ENCODE results near the gene NUB1.

NUB1 gene

GRCh38 chr7:151378011-151378410, 36.4 kb downstream of the NUB1 start:
- no peak for DNase-seq

DNA sequence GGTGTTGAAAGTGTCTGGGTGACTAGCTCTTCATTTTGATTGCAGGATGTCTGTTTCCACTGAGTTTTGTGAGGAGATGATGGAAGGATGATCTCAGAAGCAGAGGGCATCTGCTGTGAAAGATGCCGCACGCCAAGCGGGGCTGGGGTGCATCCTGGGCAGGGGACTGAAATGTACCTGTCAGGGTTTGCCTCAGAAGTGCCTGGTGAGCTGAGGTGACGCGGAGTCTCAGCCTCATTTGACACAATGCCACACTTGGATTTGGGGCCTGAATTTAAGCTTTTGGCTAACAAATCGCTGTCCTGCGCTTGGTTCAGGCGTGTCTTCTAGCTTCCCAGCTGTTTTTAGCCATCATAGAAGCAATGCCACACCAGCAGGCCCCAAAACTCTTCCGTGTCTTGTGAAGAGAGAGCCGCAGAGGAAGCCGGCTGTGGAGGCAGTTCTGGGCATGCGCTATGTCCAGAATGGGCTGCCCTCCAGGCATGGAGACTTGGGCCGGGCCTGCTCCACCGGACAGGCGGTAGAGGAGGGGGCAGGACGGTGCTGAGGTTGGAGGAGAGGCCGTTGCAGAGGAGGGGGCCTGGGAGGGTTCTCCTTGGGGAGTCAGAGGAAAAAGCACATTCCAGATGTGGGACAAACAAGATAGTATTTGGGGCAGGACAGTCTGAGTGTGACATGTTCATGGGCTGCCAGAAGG, 37.0 kb downstream of the NUB1 start:
- DNase-seq = no peak

DNA sequence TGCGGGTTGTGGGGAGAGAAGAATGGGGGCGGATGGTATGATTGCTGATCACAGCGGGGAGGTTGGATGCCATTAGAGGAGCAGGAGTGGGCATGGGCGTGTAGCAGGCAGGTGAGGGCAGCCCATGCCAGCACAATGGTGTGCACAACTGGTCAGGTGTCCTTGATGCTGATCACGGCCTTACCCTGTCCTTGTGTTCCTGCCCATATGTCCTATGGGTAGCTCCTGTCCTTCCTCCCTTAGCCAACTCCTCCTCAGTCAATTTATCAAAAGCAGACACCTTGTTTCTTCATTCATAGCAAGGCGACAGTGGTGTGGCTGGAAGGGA, 37.5 kb downstream of the NUB1 start:
- no peak for DNase-seq

DNA sequence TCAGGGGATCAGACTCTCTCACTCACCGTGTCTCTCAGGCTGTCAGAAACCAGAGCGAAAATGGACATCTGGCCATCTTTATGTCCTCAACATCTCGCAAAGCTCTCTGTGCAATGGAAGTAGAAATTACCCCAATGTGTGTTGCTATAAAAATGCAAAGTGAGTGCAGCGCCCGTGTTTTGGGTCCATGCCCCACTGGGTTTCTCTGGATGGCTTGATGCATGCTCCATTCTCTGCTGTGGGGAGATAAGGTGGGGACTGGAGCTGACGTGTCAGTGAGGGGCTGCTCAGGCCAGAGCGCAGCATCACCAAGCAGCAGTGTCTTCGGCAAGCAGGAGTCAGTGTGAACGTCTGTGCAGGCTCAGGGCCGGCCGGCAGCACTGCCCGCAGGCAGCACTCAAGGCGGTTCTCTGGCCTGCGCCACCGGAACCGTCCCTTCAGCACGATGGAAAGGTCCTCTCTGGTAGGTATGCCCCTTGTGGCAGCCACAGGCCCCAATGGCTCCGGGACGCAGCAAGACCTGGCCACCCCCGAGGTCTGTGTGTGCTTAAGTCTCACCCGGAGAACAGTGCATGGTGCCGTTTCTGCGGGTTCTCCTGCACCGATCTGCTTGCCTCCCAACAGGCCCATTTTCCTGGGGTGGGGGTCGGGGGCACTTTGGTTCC, 38.1 kb downstream of the NUB1 start:
- no peak for DNase-seq

DNA sequence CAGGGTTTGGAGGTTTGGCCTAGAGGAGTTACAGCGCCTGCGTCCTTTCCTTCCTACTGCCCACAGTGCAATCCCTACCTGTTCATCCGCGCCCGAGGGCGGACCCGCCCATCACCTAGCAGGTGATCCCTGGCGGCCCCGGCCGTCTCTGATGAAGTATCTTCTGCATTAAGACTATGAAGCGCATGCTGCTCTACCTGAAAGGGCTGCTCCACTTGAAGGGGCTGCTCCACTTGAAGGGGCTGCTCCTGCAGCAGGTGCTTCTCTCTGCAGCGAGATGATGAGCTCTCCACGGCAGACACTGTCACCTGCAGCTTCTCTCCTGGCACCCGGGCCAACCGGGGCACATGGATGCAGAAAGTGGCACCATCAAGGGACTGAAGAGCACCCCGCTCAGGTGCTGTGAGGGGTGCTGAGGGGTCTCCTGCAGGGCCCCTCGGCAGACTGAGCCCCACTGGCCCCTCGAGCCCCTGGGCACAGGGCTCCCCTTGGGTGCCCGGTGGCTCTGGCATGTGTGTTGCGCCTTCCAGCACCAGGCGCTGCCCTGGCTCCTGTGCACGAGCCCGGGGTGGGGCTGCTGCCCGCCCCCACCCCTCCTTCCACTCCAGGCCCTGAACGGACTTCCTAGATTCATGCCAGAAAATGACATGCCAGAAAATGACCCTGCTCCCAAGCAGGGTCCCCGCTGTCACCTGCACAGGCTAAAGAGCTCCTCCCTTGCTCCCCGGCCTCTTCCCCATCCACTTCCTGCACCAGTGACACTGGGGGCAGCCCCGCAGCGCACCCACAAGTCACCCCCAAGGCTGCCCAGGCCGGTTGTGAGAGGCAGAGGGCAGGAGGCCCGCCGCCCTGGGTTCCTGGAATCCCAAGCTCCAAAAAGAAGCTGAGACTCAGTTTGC, 38.8 kb downstream of the NUB1 start:
- no peak for DNase-seq

GRCh38 chr7:151381098-151381347, 39.4 kb downstream of the NUB1 start:
- no peak for DNase-seq

DNA sequence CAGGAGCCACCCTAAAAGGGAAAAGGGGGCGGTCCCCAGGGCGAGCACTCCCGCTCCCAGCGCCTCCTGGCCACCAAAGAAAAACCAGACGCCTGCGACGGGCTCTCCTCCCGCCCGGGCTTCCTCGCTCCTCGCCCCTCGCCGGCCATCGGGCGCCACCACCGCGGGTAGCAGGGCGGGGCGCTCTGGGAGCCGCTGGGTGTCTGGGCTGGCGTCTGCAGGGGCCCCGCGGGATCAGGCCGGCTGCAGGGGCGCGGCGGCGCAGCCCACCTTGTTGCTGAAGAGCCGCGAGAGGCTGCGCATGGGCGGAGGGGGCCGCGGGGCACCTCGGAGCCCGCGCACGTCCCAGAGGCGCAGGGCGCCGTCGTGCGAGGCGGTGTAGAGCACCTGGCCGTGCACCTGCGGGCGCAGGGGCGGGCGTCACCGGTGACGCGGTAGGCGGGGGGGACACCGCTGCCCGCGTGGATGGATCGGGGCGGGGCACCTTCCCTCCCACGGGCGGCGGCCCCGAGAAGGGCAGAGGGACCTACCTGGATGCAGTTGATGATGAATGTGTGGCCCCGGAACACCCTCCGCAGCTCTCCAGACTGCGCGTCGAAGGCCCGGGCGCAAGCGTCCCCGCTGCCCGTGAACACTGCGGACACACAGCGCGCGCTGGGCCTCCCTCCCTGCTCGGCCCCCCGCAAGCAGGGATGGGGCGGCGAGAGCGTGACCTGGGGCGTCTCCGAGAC, 39.9 kb downstream of the NUB1 start:
- no peak for DNase-seq

DNA sequence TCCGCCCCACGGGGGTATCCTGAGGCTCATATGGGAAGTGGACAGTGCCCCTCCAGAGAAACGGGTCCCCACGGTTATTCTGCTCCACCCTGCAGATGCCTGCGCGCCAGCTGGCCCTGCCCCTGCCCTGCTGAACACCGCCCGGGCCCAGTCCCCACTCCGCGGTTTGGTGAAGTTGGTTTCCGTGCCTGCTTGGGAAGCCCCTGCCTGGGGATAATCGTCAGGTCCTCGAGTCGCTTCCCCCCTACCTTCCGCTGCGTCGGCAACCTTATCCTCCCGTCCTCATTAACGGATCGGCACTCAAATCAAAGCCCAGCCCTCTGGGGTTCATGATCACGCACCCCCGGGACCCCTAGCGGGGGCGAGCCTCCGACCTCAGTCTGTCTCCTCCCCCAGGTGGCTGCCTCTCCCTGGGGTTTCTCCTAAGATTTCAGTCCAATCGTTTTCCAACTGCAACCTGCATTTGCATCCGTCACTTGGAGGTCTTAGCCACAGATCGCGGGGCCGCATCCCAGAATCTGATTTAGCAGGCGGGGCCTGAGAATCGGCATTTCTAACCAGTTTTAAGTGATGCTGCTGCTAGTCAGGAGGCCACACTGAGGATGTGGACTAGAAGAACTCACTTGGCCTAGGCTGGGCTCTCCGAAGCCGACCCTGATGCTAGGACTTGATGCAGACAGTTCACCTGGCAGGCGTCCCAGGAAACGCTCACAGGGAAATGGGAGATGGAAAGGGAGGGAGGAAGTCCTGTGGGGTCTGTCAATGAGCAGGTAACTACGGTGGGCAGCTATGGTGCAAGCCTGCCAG, 40.7 kb downstream of the NUB1 start:
- DNase-seq = no peak

- no peak for DNase-seq
These were observed 42.2 kb downstream of the NUB1 start for GRCh38 chr7:151383638-151384351.

- DNase-seq = no peak
These were observed 42.7 kb downstream of the NUB1 start for GRCh38 chr7:151384352-151384697.

DNA sequence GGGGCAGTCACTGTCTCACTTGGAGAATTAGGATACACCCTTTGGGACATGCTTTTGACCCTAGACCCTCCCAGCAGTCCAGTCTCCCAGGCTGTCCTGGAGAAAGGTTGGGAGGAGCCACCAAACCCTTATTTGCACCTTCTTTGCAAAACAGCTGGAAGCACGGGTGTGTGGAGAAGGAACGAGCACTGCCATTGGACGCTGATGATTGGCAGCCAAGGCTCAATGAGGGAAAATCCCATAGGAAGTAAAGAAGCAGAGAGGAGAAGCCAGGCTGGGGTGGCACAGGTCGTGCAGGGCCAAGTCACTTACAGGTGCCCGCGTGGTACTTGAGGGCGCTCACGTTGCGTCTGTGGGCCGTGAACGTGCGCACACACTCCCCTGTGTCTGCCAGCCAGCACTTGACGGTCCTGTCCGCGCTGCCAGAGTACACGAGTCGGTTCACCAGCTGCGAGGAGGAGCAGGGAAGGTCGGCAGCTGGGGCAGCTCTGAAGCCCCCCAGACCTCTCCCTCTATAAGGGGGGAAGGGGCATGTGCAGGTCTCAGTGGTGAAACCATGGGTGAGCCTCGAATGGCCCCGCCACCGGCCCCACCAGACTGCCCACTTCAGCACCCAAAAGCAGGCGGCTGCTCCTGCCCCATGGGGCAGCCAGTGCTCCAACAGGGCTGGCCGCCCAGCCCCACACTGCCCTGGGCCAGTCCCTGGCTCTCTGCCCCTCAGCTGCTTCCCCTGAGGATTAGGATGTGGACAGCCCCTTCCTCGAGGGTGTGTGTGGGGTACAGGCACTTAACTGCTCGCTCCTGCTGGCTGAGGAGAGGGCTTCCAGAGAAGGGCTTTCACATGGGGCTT, 43.4 kb downstream of the NUB1 start:
- no peak for DNase-seq

- DNase-seq = no peak
These were observed 44.2 kb downstream of the NUB1 start for GRCh38 chr7:151385626-151386300.

DNA sequence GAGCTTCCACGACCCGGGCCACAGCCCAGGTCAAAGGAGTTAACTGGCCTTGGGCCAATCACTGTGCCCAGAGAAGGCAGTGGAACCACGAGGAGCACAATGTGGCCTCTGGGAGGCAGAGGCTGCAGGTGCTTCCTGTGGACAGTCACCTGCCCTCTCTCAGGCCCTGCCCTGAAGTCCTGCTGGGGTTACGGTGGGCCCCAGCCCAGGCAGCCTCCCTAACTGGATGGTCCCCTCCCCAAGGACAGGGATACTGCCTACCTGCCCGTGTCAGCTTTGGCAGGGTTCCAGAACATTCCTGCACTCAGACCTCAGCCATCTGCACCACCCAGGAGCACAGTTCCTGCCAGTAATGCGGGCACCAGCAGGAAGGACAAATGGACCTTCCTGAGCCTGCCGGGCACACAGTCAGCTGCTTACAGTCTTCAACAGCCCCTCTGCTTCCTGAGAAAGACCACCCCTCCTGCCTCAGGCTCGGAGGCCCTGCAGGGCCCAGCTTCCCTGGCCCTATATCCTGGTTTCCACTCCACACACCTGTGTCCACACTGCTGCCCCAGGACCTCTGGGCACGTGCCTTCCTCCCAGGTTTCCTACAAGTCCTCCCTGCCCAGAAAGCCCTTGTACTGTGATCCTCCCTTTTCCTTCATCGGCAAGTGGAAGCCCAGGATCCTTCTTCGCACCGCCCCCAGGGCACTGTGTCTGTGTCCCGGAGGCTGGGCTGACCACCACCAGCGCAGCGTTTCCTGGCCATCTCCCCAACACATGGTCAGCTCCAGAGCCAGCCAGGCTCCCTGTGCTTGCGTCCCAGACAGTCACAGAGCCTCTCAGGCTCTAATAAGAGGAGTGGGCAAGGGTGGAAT, 44.9 kb downstream of the NUB1 start:
- DNase-seq = no peak

GRCh38 chr7:151387161-151388006, 45.8 kb downstream of the NUB1 start:
- no peak for DNase-seq

GRCh38 chr7:151388007-151388297, 46.3 kb downstream of the NUB1 start:
- no peak for DNase-seq

- DNase-seq = no peak
These were observed 46.8 kb downstream of the NUB1 start for GRCh38 chr7:151388430-151388829.

DNA sequence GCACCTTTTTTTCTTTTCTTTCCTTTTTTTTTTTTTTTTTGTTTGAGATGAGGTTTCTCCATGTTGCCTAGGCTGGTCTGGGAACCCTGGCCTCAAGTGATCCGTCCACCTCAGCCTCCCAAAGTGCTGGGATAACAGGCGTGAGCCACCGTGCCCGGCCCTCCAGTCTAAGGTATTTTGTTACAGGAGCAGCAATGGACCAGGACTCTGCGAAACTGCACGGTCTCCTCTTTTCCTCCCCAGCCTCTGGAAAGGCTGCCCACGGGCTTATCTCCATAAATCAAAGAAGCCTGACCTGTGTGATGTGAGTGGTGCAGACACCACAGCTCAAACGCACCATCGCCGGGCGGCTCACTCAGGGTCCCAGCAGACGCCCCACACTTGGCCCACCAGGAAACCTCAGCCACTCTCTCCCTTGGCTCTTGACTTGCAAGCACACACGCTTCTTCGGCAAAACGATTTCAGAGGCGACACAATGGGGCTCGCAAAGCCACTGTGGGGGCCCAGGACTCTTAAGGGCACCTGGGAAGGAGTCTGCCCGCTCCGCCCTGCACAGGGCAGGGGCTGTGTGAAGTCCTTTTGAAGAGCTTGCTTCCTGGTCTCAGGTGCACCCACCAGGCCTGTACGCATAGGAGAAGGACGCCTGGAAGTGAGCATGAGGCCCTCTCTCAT, 47.6 kb downstream of the NUB1 start:
- DNase-seq = no peak
